ENCODE results near the gene IL6R.
"Not testable (repeated sequence)": the region's sequence is repeated elsewhere in the genome, so short reads cannot be mapped to it uniquely, and the experiment has no call there.

The IL6R gene

DNA sequence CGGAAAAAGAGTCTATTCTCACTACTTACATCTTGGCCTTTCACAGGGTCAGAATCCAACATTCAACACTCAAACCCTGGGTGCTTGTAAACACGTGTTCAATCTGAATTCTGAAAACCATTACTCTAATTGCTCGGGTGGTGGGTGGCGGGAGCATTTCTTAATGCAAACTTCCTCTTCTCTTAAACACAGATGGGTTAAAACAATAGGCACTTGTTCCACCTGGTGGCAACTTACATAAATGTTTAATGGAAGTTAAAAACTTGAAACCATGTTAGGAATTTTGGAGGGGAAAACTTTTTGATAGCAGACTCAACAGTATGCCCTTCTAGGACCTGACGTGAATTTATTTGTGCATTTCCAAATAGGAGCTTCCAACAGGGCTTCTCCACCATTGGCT, 73.5 kb downstream of the IL6R start:
- TF ChIP-seq, protein P1, sequence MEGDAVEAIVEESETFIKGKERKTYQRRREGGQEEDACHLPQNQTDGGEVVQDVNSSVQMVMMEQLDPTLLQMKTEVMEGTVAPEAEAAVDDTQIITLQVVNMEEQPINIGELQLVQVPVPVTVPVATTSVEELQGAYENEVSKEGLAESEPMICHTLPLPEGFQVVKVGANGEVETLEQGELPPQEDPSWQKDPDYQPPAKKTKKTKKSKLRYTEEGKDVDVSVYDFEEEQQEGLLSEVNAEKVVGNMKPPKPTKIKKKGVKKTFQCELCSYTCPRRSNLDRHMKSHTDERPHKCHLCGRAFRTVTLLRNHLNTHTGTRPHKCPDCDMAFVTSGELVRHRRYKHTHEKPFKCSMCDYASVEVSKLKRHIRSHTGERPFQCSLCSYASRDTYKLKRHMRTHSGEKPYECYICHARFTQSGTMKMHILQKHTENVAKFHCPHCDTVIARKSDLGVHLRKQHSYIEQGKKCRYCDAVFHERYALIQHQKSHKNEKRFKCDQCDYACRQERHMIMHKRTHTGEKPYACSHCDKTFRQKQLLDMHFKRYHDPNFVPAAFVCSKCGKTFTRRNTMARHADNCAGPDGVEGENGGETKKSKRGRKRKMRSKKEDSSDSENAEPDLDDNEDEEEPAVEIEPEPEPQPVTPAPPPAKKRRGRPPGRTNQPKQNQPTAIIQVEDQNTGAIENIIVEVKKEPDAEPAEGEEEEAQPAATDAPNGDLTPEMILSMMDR (IDR thresholded peaks at IDR 0.05; ENCODE audit: low read depth, low read length): no peak
- peak; percentile 30 for DNase-seq (ENCODE audit: low read depth, low spot score)
- no peak overlapping the region for H3K4me3 ChIP-seq (ENCODE audit: low read depth, low read length)
- in situ Hi-C loops (cut with HindIII; ENCODE audit: low sequenced_read_pairs): no loop called here

DNA sequence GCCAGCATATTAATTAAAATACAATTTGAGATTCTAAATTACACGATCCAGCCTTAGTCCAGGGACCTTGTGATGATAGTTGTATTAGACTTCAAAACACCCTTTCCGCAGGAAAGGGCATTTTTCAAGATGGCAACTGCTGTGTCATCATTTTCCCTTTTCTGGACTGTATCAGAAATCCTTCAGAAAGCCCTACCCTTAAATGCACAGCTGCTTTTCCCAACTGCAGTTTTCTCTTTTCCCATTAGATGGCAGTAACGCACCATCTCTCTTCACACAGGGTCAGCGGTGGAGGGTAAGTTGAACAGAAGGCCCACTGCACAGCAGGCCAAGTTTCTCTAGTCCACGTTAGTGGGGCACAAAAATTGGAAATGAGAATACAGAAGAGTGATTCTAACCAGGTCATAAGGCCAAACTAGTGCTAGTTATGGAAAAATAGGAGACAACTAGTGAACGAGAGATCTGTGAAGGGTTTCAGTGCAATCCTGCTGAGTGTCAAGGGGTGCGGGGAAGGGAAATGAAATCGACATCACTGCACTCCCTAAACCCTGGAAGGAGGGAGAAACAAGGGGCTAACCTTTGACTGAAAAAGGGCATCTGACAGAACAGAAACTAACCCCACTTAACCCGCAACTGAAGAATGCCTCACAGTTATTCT, 74.8 kb downstream of the IL6R start:
- DNase-seq (ENCODE audit: low read depth, low spot score): peak; percentile 87
- no peak overlapping the region for H3K4me3 ChIP-seq (ENCODE audit: low read depth, low read length)
- TF ChIP-seq, protein P1 (IDR thresholded peaks at IDR 0.05; ENCODE audit: low read depth, low read length): peak; percentile 91
- in situ Hi-C loops (cut with HindIII; ENCODE audit: low sequenced_read_pairs): no loop called here

DNA sequence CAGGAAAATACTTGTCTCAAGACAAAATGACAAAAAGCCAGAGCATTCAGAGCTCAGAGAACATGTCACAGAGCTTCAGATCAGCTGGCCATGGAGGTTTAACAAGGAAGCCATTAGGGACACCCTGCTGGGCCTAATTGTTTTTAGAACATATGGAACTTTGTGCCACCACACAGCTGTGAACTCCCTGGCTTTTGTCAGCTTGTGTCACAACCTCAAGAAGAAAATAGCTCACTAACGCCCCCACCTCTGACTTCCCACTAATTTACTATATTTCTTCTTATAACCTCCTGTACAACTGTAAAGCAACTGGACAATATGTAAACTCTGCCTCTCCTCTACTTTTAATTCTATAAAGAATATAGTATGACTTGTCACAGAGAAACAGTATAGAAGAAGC, 75.9 kb downstream of the IL6R start:
- in situ Hi-C loops (cut with HindIII; ENCODE audit: low sequenced_read_pairs): no loop called here
- TF ChIP-seq, protein P1 (IDR thresholded peaks at IDR 0.05; ENCODE audit: low read depth, low read length): no peak
- no peak overlapping the region for H3K4me3 ChIP-seq (ENCODE audit: low read depth, low read length)
- DNase-seq (ENCODE audit: low read depth, low spot score): no peak

DNA sequence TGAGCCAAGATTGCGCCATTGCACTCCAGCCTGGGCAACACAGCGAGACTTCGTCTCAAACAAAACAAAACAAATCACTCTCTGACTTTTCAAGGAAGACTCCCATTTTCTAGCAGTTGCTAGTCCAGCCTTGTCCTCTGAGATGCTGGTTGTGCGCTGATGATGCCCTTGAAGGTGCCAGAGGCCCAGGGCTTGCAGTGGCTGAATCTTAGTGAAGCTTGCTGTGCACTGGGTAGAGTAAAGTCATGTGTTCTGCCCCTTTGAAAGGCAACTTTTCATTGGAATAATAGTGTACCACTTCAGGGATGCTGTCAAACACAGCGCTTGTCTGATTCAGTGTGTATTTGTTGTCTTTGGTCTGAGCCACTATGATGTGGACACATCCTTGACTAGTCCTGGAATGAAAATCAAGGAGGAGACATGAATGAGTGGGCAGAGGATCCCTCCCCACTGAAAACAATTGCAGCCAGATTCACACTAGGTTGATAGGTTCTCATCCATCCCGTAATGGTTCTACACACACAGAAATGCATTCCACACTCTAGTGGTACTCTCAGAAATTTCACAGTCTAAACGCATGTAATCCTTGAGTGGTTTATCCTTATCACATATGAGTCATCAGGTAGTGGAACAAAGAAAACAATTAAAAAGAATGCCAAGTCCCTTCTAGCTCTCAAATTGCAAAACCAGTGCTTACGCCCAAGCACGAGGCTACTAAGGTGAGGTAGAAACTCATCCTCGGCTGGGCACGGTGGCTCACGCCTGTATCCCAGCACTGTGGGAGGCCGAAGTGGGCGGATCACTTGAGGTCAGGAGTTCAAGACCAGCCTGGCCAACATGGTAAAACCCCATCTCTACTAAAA, 79.0 kb downstream of the IL6R start:
- TF ChIP-seq, protein P1 (IDR thresholded peaks at IDR 0.05; ENCODE audit: low read depth, low read length): no peak
- peak; percentile 71 for DNase-seq (ENCODE audit: low read depth, low spot score)
- in situ Hi-C loops (cut with HindIII; ENCODE audit: low sequenced_read_pairs): no loop called here
- no peak overlapping the region for H3K4me3 ChIP-seq (ENCODE audit: low read depth, low read length)

DNA sequence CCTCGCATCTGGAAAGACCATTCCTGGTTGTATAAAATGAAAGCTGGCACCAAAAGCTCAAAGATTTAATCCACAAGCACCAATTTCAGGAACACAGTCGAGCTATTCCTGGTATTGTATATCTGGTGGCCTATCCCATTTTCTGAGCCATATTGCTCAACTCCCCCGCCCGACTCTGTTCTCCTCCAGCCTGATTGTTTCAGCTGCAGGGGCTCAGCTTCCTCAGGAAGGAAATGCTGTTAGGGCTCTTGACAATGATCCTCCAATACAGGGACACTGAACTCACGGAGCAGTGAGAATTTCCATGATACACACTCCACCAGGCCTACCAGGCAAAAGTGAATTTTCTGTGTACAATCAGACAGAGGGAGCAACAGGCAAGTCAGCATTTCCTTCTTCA, 80.0 kb downstream of the IL6R start:
- in situ Hi-C loops (cut with HindIII; ENCODE audit: low sequenced_read_pairs): no loop called here
- no peak for DNase-seq (ENCODE audit: low read depth, low spot score)
- no peak overlapping the region for H3K4me3 ChIP-seq (ENCODE audit: low read depth, low read length)
- TF ChIP-seq, protein P1 (IDR thresholded peaks at IDR 0.05; ENCODE audit: low read depth, low read length): no peak

DNA sequence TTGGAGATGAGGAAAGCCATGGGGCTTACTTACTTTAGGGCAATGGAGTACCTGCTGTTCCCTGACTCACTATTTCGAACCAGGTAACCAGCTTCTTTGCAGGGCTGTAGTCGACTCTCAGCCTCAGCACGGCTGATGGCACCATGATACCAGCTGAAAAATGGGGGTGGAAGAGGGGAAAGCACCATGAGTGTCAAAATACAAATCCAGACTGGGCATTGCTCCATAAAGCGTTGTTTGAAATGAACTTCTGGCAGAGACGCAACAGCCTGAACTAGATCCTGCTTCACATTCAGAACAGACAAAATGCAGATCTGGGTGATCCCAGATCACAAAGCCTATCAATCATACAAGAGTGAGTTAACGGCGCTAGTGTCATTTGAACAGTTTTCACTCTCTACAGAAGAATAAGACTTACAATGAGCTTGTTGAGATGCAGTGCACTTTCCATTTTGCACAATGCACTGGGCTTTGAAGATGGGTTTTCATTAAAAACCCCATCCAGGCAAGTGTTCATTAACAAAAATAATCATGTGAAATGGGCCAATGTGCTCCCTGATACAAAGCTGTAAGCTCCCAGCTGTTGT, 80.9 kb downstream of the IL6R start:
- no peak for DNase-seq (ENCODE audit: low read depth, low spot score)
- no peak overlapping the region for H3K4me3 ChIP-seq (ENCODE audit: low read depth, low read length)
- TF ChIP-seq, protein P1 (IDR thresholded peaks at IDR 0.05; ENCODE audit: low read depth, low read length): no peak
- in situ Hi-C loops (cut with HindIII; ENCODE audit: low sequenced_read_pairs): no loop called here

DNA sequence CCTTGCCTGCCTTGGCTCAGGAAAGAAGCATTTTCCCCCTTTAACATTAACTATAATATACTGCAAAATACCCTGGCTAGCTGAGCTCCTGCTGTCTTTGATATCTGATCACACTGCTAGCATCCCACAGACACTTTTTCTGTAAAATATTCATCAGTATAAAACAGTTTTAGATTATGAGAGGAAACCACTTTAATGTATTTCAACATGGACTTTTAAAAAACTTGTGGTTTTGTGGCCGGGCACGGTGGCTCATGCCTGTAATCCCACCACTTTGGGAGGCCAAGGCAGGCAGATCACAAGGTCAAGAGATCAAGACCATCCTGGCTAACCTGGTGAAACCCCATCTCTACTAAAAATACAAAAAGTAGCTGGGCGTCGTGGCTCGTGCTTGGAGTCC, 81.6 kb downstream of the IL6R start:
- H3K4me3 ChIP-seq (ENCODE audit: low read depth, low read length); in situ Hi-C loops (cut with HindIII; ENCODE audit: low sequenced_read_pairs); DNase-seq (ENCODE audit: low read depth, low spot score): not testable (repeated sequence)

All from astrocyte of the spinal cord (primary cell).